ENCODE results near the gene FA2H. TPM values are rescaled to one million over a fixed set of nuclear protein-coding genes. Genes with fewer than 3 reads are reported as not detected.

Gene FA2H
- total RNA-seq, 4 donors from 2014 or later = not detected

- no peak overlapping the region for H3K27ac ChIP-seq
- DNase-seq = no peak
- H3K36me3 ChIP-seq = no peaks in the 10 kb centered on the region
- no peak overlapping the region for H3K4me3 ChIP-seq
- peaks cover 0 to 11% of the 10 kb centered on the region in 2 donors for H3K4me1 ChIP-seq
- intact Hi-C loops (cut with DNase I; ENCODE audit: low total_unique reads) = no loop called here
- TF ChIP-seq CTCF (IDR thresholded peaks at IDR 0.05) = no peak
- no peak for TF ChIP-seq POLR2A (IDR thresholded peaks at IDR 0.05)
- no peaks in the 10 kb centered on the region for H3K27me3 ChIP-seq
- H3K9me3 ChIP-seq = no peaks in the 10 kb centered on the region
These were observed 2.3 kb upstream of the FA2H start for GRCh38 chr16:74776926-74777325.

- Histone ChIP-seq H3K27ac (no peak overlapping the region), H3K4me1 (peaks cover 0 to 11% of the 10 kb centered on the region in 2 donors), H3K27me3 (no peaks in the 10 kb centered on the region), H3K36me3 (no peaks in the 10 kb centered on the region), H3K4me3 (peak overlapping the region in 1 of 2 donors; percentile 36), H3K9me3 (no peaks in the 10 kb centered on the region)
- TF ChIP-seq CTCF (IDR thresholded peaks at IDR 0.05) (no peak), POLR2A (IDR thresholded peaks at IDR 0.05) (no peak)
- DNase-seq = no peak
- intact Hi-C loops (cut with DNase I; ENCODE audit: low total_unique reads) = no loop called here
These were observed 635 bp upstream of the FA2H start for GRCh38 chr16:74775255-74775654.

GRCh38 chr16:74773446-74774222 lies 986 bp downstream of the FA2H start:
- Histone ChIP-seq H3K4me1 (peaks cover 0 to 11% of the 10 kb centered on the region in 2 donors), H3K9me3 (no peaks in the 10 kb centered on the region), H3K36me3 (no peaks in the 10 kb centered on the region), H3K27ac (no peak overlapping the region), H3K27me3 (no peaks in the 10 kb centered on the region), H3K4me3 (peak overlapping the region in 1 of 2 donors; percentile 36)
- intact Hi-C loops (cut with DNase I; ENCODE audit: low total_unique reads) = no loop called here
- TF ChIP-seq POLR2A (IDR thresholded peaks at IDR 0.05) = no peak
- no peak for TF ChIP-seq CTCF (IDR thresholded peaks at IDR 0.05)
- no peak for DNase-seq

- no peaks in the 10 kb centered on the region for H3K9me3 ChIP-seq
- intact Hi-C loops (cut with DNase I; ENCODE audit: low total_unique reads) = no loop called here
- H3K27ac ChIP-seq = no peak overlapping the region
- DNase-seq = no peak
- H3K27me3 ChIP-seq = no peaks in the 10 kb centered on the region
- TF ChIP-seq CTCF (IDR thresholded peaks at IDR 0.05) = no peak
- no peak for TF ChIP-seq POLR2A (IDR thresholded peaks at IDR 0.05)
- no peaks in the 10 kb centered on the region for H3K36me3 ChIP-seq
- H3K4me3 ChIP-seq = no peak overlapping the region
- peaks cover 0 to 11% of the 10 kb centered on the region in 2 donors for H3K4me1 ChIP-seq
These were observed 2.8 kb downstream of the FA2H start for GRCh38 chr16:74771656-74772315.

GRCh38 chr16:74770831-74771526 lies 3.6 kb downstream of the FA2H start:
- Histone ChIP-seq H3K4me3 (no peak overlapping the region), H3K36me3 (no peaks in the 10 kb centered on the region), H3K27ac (no peak overlapping the region), H3K4me1 (peaks cover 0 to 11% of the 10 kb centered on the region in 2 donors), H3K27me3 (no peaks in the 10 kb centered on the region), H3K9me3 (no peaks in the 10 kb centered on the region)
- no peak for DNase-seq
- intact Hi-C loops (cut with DNase I; ENCODE audit: low total_unique reads) = no loop called here
- TF ChIP-seq POLR2A (IDR thresholded peaks at IDR 0.05) (no peak), CTCF (IDR thresholded peaks at IDR 0.05) (no peak)
